ENCODE data around the gene PLPPR2. TPM values are rescaled to one million over a fixed set of nuclear protein-coding genes. Genes with fewer than 3 reads are reported as not detected.

The PLPPR2 gene
- total RNA-seq, 1 experiment from 2014 or later, result 25.2 TPM

- ChIA-PET POLR2A (ENCODE audit: unreplicated experiment) (no interaction called here), CTCF (interaction anchor here (0.7 kb wide), 2 partner anchors 9 to 186 kb away, joined by 3 to 15 read pairs; no protein-coding TSS in a partner anchor)
- TF ChIP-seq EZH2 (IDR thresholded peaks at IDR 0.05; ENCODE audit: low read depth) (no peak), CTCF (conservative IDR thresholded peaks at IDR 0.05) (no peak)
- Histone ChIP-seq H3K79me2 (ENCODE audit: low read depth) (no peaks in the 10 kb centered on the region), H3K36me3 (ENCODE audit: low read depth) (no peaks in the 10 kb centered on the region), H3K27me3 (ENCODE audit: insufficient read depth, low read depth) (no peaks in the 10 kb centered on the region), H3K4me2 (no peak overlapping the region), H3K27ac (no peak overlapping the region), H3K4me1 (replicated peaks; ENCODE audit: insufficient read depth) (no peaks in the 10 kb centered on the region), H3K9me2 (ENCODE audit: insufficient read depth) (no peaks in the 10 kb centered on the region), H3K4me3 (no peak overlapping the region), H4K20me1 (ENCODE audit: insufficient read depth) (peaks cover 4% of the 10 kb centered on the region; the same call in 1 of the 2 replicates), H2AFZ (no peak overlapping the region), H3K9me3 (ENCODE audit: insufficient read depth, low read depth) (no peaks in the 10 kb centered on the region), H3F3A (ENCODE audit: insufficient read depth, low read depth) (peaks cover 22% of the 10 kb centered on the region; the same call in 1 of the 2 replicates)
- DNase-seq, result no peak
- intact Hi-C loops (cut with micrococcal nuclease; ENCODE audit: unreplicated experiment), result no loop called here
- no TSS peak for BruUV-seq (replicated peaks)
Measured at GRCh38 chr19:11390359-11390758, 35.1 kb downstream of the PLPPR2 start.

GRCh38 chr19:11390933-11391680 lies 35.9 kb downstream of the PLPPR2 start:
- H3K79me2 ChIP-seq (ENCODE audit: low read depth), result no peaks in the 10 kb centered on the region
- TF ChIP-seq EZH2 (IDR thresholded peaks at IDR 0.05; ENCODE audit: low read depth) (no peak), CTCF (conservative IDR thresholded peaks at IDR 0.05) (no peak)
- ChIA-PET POLR2A (ENCODE audit: unreplicated experiment) (interaction anchor here (0.6 kb wide), 3 partner anchors 16 to 156 kb away, joined by 3 to 5 read pairs (median 4); no protein-coding TSS in a partner anchor), CTCF (interaction anchor here (0.7 kb wide), 1 partner anchor 187 kb away, joined by 15 read pairs; no protein-coding TSS in a partner anchor)
- H3K9me3 ChIP-seq (ENCODE audit: insufficient read depth, low read depth), result no peaks in the 10 kb centered on the region
- H3K9me2 ChIP-seq (ENCODE audit: insufficient read depth), result no peaks in the 10 kb centered on the region
- H3K4me1 ChIP-seq (replicated peaks; ENCODE audit: insufficient read depth), result no peaks in the 10 kb centered on the region
- peaks cover 22% of the 10 kb centered on the region; the same call in 1 of the 2 replicates for H3F3A ChIP-seq (ENCODE audit: insufficient read depth, low read depth)
- no peak overlapping the region for H2AFZ ChIP-seq
- BruUV-seq (replicated peaks), result TSS peak; percentile 11
- no peaks in the 10 kb centered on the region for H3K27me3 ChIP-seq (ENCODE audit: insufficient read depth, low read depth)
- DNase-seq, result no peak
- peaks cover 4% of the 10 kb centered on the region; the same call in 1 of the 2 replicates for H4K20me1 ChIP-seq (ENCODE audit: insufficient read depth)
- no peak overlapping the region for H3K4me3 ChIP-seq
- H3K27ac ChIP-seq, result no peak overlapping the region
- no peak overlapping the region for H3K4me2 ChIP-seq
- intact Hi-C loops (cut with micrococcal nuclease; ENCODE audit: unreplicated experiment), result no loop called here
- no peaks in the 10 kb centered on the region for H3K36me3 ChIP-seq (ENCODE audit: low read depth)

- CTCF ChIA-PET, result no interaction called here
- POLR2A ChIA-PET (ENCODE audit: unreplicated experiment), result no interaction called here
Measured at GRCh38 chr19:11397089-11397610, 41.9 kb downstream of the PLPPR2 start.

More at GRCh38 chr19:11397089-11397610, 41.9 kb downstream of the PLPPR2 start:
- no peaks in the 10 kb centered on the region for H3K9me2 ChIP-seq (ENCODE audit: insufficient read depth)
- H3K4me2 ChIP-seq, result no peak overlapping the region
- no TSS peak for BruUV-seq (replicated peaks)
- no peaks in the 10 kb centered on the region for H3K27me3 ChIP-seq (ENCODE audit: insufficient read depth, low read depth)
- no peak for DNase-seq
- H3K79me2 ChIP-seq (ENCODE audit: low read depth), result no peaks in the 10 kb centered on the region
- H3K4me3 ChIP-seq, result no peak overlapping the region
- H3K9me3 ChIP-seq (ENCODE audit: insufficient read depth, low read depth), result no peaks in the 10 kb centered on the region
- 0 out of 2 replicates have a peak, but pooled peaks cover 8% of the 10 kb centered on the region for H3K36me3 ChIP-seq (ENCODE audit: low read depth)
- peaks cover 23% of the 10 kb centered on the region for H3F3A ChIP-seq (ENCODE audit: insufficient read depth, low read depth)
- no peaks in the 10 kb centered on the region for H3K4me1 ChIP-seq (replicated peaks; ENCODE audit: insufficient read depth)
- intact Hi-C loops (cut with micrococcal nuclease; ENCODE audit: unreplicated experiment), result no loop called here
- no peak overlapping the region for H2AFZ ChIP-seq
- no peak for TF ChIP-seq EZH2 (IDR thresholded peaks at IDR 0.05; ENCODE audit: low read depth)
- no peak for TF ChIP-seq CTCF (conservative IDR thresholded peaks at IDR 0.05)
- H3K27ac ChIP-seq, result no peak overlapping the region
- peaks cover 4% of the 10 kb centered on the region; the same call in 1 of the 2 replicates for H4K20me1 ChIP-seq (ENCODE audit: insufficient read depth)

All from PC-9 (cell line).